Liver (tissue), 3 donors: ENCODE results near the gene SLCO2A1.

Experiments used
- GABPA ChIP-seq, 2 donors: IDR thresholded peaks in 1 of 2; conservative IDR thresholded peaks in 1 of 2; 2 replicates each; pipeline ENCODE4 v1.6.1; 2016; ENCODE audit warnings: antibody characterized with exemption in 2 of 2, mild to moderate bottlenecking in 1 of 2, moderate library complexity in 1 of 2
- HNF4A ChIP-seq, 2 donors: conservative IDR thresholded peaks; 2 replicates each; pipeline ENCODE4 v1.6.1; 2016; ENCODE audit warnings: antibody characterized with exemption in 2 of 2, mild to moderate bottlenecking in 2 of 2
- HNF4G ChIP-seq: IDR thresholded peaks from 2 replicates; pipeline ENCODE4 v1.6.1; 2016; ENCODE audit warnings: antibody characterized with exemption
- RAD21 ChIP-seq, 2 donors: IDR thresholded peaks; 2 replicates each; pipeline ENCODE4 v1.6.1; 2016; ENCODE audit warnings: antibody characterized with exemption in 2 of 2, mild to moderate bottlenecking in 2 of 2
- SP1 ChIP-seq: IDR thresholded peaks from 2 replicates; pipeline ENCODE4 v1.6.1; 2018; ENCODE audit warnings: antibody characterized with exemption, mild to moderate bottlenecking
- TAF1 ChIP-seq: conservative IDR thresholded peaks from 2 replicates; pipeline ENCODE4 v1.6.1; 2016; ENCODE audit warnings: antibody characterized with exemption, mild to moderate bottlenecking
- YY1 ChIP-seq: IDR thresholded peaks from 2 replicates; pipeline ENCODE4 v1.6.1; 2016; ENCODE audit warnings: antibody characterized with exemption, mild to moderate bottlenecking
- TF ChIP-seq, protein P1 (sequence below): IDR thresholded peaks from 2 replicates; pipeline ENCODE4 v1.6.1; 2016; ENCODE audit warnings: antibody characterized with exemption, mild to moderate bottlenecking
- TF ChIP-seq, protein P2 (sequence below): fragments of 150-350 bp; IDR thresholded peaks from 2 replicates; pipeline ENCODE4 v1.5.1; 2017; ENCODE audit warnings: improper control_type of control experiment, low read depth, low read length; ENCODE audit not compliant: missing input control
- TF ChIP-seq, protein P3 (sequence below): IDR thresholded peaks from 2 replicates; pipeline ENCODE4 v1.6.1; 2016; ENCODE audit warnings: antibody characterized with exemption
- TF ChIP-seq, protein P4 (sequence below): IDR thresholded peaks from 2 replicates; pipeline ENCODE4 v1.6.1; 2016; ENCODE audit warnings: antibody characterized with exemption
- donor health status: healthy.
- donor health status: healthy.

DNA sequence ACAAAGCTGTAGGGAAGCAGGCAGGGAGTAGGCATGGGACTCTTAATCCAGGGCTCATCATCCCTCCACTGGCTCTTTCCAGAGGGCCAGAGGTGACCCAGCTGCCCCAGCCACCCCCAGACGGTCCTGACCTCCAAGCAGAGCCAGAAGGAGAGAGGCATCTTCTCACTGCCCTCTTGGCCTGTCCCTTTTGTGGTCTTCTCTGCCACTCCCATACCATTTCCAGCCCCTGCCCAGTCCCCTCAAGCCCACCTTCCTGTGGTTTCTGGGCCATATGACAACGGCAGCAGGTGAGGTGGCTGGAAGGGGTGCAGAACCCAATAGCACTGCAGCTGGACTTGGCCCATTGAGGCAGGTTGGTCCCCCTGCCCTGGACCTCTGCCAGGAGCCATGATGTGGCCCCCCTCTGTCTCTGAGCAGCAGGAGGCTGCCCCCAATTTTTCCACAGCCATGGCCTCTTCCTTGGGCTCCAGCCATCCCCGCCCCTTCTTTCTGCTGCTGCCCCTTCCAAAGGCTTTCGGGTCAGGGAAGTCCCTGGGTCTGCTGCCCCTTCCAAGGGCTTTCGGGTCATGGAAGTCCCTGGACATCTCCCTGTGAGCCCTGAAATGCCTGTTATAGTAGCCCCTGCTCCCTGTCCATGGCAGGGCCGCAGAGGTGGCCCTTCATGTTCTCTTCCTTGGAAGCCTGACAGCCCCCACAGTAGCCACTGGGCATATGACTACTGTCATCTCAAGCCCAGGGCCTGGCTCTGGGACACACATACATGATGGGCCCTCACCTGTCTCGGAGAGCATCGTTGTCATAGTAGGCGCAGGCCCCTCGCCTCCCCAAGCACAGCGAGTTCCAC is 94.5 kb downstream of the SLCO2A1 start:
- TF ChIP-seq, protein P1, sequence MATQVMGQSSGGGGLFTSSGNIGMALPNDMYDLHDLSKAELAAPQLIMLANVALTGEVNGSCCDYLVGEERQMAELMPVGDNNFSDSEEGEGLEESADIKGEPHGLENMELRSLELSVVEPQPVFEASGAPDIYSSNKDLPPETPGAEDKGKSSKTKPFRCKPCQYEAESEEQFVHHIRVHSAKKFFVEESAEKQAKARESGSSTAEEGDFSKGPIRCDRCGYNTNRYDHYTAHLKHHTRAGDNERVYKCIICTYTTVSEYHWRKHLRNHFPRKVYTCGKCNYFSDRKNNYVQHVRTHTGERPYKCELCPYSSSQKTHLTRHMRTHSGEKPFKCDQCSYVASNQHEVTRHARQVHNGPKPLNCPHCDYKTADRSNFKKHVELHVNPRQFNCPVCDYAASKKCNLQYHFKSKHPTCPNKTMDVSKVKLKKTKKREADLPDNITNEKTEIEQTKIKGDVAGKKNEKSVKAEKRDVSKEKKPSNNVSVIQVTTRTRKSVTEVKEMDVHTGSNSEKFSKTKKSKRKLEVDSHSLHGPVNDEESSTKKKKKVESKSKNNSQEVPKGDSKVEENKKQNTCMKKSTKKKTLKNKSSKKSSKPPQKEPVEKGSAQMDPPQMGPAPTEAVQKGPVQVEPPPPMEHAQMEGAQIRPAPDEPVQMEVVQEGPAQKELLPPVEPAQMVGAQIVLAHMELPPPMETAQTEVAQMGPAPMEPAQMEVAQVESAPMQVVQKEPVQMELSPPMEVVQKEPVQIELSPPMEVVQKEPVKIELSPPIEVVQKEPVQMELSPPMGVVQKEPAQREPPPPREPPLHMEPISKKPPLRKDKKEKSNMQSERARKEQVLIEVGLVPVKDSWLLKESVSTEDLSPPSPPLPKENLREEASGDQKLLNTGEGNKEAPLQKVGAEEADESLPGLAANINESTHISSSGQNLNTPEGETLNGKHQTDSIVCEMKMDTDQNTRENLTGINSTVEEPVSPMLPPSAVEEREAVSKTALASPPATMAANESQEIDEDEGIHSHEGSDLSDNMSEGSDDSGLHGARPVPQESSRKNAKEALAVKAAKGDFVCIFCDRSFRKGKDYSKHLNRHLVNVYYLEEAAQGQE: no peak
- TF ChIP-seq, protein P2, sequence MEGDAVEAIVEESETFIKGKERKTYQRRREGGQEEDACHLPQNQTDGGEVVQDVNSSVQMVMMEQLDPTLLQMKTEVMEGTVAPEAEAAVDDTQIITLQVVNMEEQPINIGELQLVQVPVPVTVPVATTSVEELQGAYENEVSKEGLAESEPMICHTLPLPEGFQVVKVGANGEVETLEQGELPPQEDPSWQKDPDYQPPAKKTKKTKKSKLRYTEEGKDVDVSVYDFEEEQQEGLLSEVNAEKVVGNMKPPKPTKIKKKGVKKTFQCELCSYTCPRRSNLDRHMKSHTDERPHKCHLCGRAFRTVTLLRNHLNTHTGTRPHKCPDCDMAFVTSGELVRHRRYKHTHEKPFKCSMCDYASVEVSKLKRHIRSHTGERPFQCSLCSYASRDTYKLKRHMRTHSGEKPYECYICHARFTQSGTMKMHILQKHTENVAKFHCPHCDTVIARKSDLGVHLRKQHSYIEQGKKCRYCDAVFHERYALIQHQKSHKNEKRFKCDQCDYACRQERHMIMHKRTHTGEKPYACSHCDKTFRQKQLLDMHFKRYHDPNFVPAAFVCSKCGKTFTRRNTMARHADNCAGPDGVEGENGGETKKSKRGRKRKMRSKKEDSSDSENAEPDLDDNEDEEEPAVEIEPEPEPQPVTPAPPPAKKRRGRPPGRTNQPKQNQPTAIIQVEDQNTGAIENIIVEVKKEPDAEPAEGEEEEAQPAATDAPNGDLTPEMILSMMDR: no peak
- no peak for TF ChIP-seq YY1
- no peak for TF ChIP-seq RAD21 (IDR thresholded peaks at IDR 0.05)
- TF ChIP-seq, protein P3, sequence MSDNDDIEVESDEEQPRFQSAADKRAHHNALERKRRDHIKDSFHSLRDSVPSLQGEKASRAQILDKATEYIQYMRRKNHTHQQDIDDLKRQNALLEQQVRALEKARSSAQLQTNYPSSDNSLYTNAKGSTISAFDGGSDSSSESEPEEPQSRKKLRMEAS: no peak
- TF ChIP-seq, protein P4, sequence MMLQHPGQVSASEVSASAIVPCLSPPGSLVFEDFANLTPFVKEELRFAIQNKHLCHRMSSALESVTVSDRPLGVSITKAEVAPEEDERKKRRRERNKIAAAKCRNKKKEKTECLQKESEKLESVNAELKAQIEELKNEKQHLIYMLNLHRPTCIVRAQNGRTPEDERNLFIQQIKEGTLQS: no peak
- TF ChIP-seq TAF1: no peak
- TF ChIP-seq SP1: no peak
- TF ChIP-seq HNF4G: no peak
- no peak for TF ChIP-seq GABPA (IDR thresholded peaks at IDR 0.05 in 1 of 2, conservative IDR thresholded peaks at IDR 0.05 in 1 of 2)
- no peak for TF ChIP-seq HNF4A (conservative IDR thresholded peaks at IDR 0.05)
